IMR-90 (cell line): Measurements from ENCODE around the gene MYL12B.

Experiments used
- BHLHE40 ChIP-seq: fragments of 150-350 bp; IDR thresholded peaks from 2 replicates; pipeline ENCODE4 v1.6.1; 2016; ENCODE audit warnings: mild to moderate bottlenecking, low read depth, low read length
- CEBPB ChIP-seq: IDR thresholded peaks from 2 replicates; pipeline ENCODE4 v1.6.1; 2012; ENCODE audit warnings: low read depth, low read length, improper control_type of control experiment
- CHD1 ChIP-seq: IDR thresholded peaks from 2 replicates; pipeline ENCODE4 v1.6.1; 2012; ENCODE audit warnings: low read depth, low read length, improper control_type of control experiment
- CTCF ChIP-seq: conservative IDR thresholded peaks from 2 replicates; pipeline ENCODE4 v1.5.1; 2012; ENCODE audit warnings: mild to moderate bottlenecking, low read depth, low read length, improper control_type of control experiment
- FOS ChIP-seq: fragments of 150-350 bp; IDR thresholded peaks from 2 replicates; pipeline ENCODE4 v1.6.1; 2016; ENCODE audit warnings: low read depth, low read length
- MAFK ChIP-seq: IDR thresholded peaks from 2 replicates; pipeline ENCODE4 v1.6.1; 2012; ENCODE audit warnings: low read depth, low read length, improper control_type of control experiment
- MXI1 ChIP-seq: IDR thresholded peaks from 2 replicates; pipeline ENCODE4 v1.6.1; 2012; ENCODE audit warnings: low read depth, mild to moderate bottlenecking, low read length, moderate library complexity, borderline replicate concordance
- NFE2L2 ChIP-seq: fragments of 150-350 bp; IDR thresholded peaks from 2 replicates; pipeline ENCODE4 v1.6.1; 2016; ENCODE audit warnings: low read depth, mild to moderate bottlenecking, low read length
- POLR2A ChIP-seq: IDR thresholded peaks from 2 replicates; pipeline ENCODE4 v1.6.1; 2012; ENCODE audit warnings: mild to moderate bottlenecking, low read depth, low read length
- RAD21 ChIP-seq: IDR thresholded peaks from 2 replicates; pipeline ENCODE4 v1.6.1; 2012; ENCODE audit warnings: low read length, improper control_type of control experiment
- RCOR1 ChIP-seq: IDR thresholded peaks from 2 replicates; pipeline ENCODE4 v1.6.1; 2012; ENCODE audit warnings: mild to moderate bottlenecking, low read length, improper control_type of control experiment; ENCODE audit not compliant: insufficient replicate concordance
- SMC3 ChIP-seq: fragments of 150-350 bp; IDR thresholded peaks from 2 replicates; pipeline ENCODE4 v1.6.1; 2016; ENCODE audit warnings: low read depth, mild to moderate bottlenecking, antibody characterized with exemption, low read length, moderate library complexity
- USF2 ChIP-seq: fragments of 150-350 bp; IDR thresholded peaks from 2 replicates; pipeline ENCODE4 v1.6.1; 2017; ENCODE audit warnings: mild to moderate bottlenecking, antibody characterized with exemption, low read length, low read depth

DNA sequence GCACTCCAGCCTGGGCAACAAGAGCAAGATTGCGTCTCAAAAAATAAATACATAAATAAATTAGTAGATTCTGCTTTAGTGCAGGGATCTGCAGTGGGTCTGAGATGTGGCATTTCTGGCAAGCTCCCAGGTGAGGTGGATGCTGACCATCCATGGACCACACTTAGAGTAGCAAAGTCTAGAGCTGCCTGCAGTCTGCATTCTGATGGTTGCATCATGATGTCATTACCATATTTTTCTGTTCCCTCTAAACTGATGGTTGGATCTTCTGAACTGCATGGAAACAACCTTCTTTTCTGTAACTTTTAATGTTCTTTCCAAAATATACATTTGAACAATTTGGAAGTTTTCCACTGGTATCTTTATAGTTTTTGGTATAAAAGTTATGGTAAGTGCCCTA lies 42.9 kb downstream of the MYL12B start:
- no peak for TF ChIP-seq MXI1
- no peak for TF ChIP-seq POLR2A
- no peak for TF ChIP-seq SMC3
- no peak for TF ChIP-seq CTCF
- TF ChIP-seq BHLHE40: no peak
- no peak for TF ChIP-seq RCOR1
- no peak for TF ChIP-seq RAD21
- no peak for TF ChIP-seq MAFK
- no peak for TF ChIP-seq NFE2L2
- TF ChIP-seq CEBPB: peak; percentile 68
- TF ChIP-seq USF2: no peak
- no peak for TF ChIP-seq FOS
- TF ChIP-seq CHD1: no peak
